Osteoblast (primary cell): Measurements from ENCODE around the gene SPHK1. TPM values are rescaled to one million over a fixed set of nuclear protein-coding genes. Genes with fewer than 3 reads are reported as not detected.

Experiments
- DNase-seq: peaks from one replicate; pipeline ENCODE4 v3.0.0; 2011; ENCODE audit warnings: low spot score, mixed read lengths; ENCODE audit not compliant: insufficient read length; ENCODE audit errors: missing footprints
- H2AFZ ChIP-seq: 2 replicates; pipeline ENCODE4 v1.6.0; 2011; ENCODE audit warnings: mild to moderate bottlenecking, low read length
- H3K27ac ChIP-seq: 2 replicates; pipeline ENCODE4 v1.5.1; 2011; ENCODE audit warnings: mild to moderate bottlenecking, low read depth, low read length, moderate library complexity
- H3K27me3 ChIP-seq: 2 replicates; pipeline ENCODE4 v1.6.0; 2012; ENCODE audit warnings: mild to moderate bottlenecking, control low read depth, inconsistent platforms, low read length, moderate library complexity; ENCODE audit not compliant: insufficient read depth
- H3K36me3 ChIP-seq: 2 replicates; pipeline ENCODE4 v1.5.1; 2011; ENCODE audit warnings: mild to moderate bottlenecking, low read length, control low read depth, moderate library complexity; ENCODE audit not compliant: insufficient read depth
- H3K4me1 ChIP-seq: 2 replicates; pipeline ENCODE4 v1.5.1; 2011; ENCODE audit warnings: mild to moderate bottlenecking, low read length, control low read depth, moderate library complexity; ENCODE audit not compliant: insufficient read depth
- H3K4me2 ChIP-seq: 2 replicates; pipeline ENCODE4 v1.6.0; 2011; ENCODE audit warnings: mild to moderate bottlenecking, low read length; ENCODE audit not compliant: insufficient read depth
- H3K4me3 ChIP-seq: fragments of 200-600 bp; sonication (generic); 3 replicates; pipeline ENCODE4 v1.5.1; 2012; ENCODE audit warnings: mild to moderate bottlenecking, low read length, inconsistent platforms; ENCODE audit not compliant: insufficient read depth
- H3K79me2 ChIP-seq: 2 replicates; pipeline ENCODE4 v1.6.0; 2012; ENCODE audit warnings: mild to moderate bottlenecking, low read length, control low read depth, inconsistent platforms; ENCODE audit not compliant: insufficient read depth
- H3K9me3 ChIP-seq: 2 replicates; pipeline ENCODE4 v1.5.1; 2011; ENCODE audit warnings: low read depth, low read length, control low read depth
- H4K20me1 ChIP-seq: 2 replicates; pipeline ENCODE4 v1.6.0; 2012; ENCODE audit warnings: mild to moderate bottlenecking, low read length, control low read depth; ENCODE audit not compliant: insufficient read depth
- CTCF ChIP-seq: IDR thresholded peaks from 2 replicates; pipeline ENCODE4 v1.5.1; 2011; ENCODE audit warnings: mild to moderate bottlenecking, low read depth, low read length, moderate library complexity; ENCODE audit errors: extremely low read depth
- total RNA-seq: library from RNA; depleted of rRNA; stranded (reverse); fragments of >200 nt; gene quantifications from 2 replicates; pipeline ENCODE4 v1.2.3, GENCODE V29; 2012

The SPHK1 gene
- total RNA-seq, 1 donor, result 112 TPM

DNA sequence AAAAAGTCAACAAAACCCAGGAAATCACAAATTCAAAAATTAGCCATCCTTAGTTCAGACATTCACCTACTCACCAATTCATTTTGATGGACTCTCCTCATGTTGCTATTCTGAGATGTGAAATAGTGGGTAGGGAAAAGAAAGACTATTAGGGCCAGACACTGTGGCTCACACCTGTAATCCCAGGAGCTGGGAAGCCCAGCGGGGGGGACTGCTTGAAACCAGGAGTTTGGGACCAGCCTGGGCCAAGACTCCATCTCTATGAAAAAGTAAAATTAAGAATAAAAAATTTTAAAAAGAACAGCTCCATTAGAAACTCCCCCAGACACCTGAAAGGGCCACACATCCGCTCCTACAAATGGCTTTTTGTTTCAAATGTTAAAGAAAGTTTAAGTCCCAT, 47.1 kb downstream of the SPHK1 start:
- H2AFZ ChIP-seq, result no peak overlapping the region
- no peaks in the 10 kb centered on the region for H3K9me3 ChIP-seq
- H3K4me2 ChIP-seq, result no peak overlapping the region
- no peak for DNase-seq
- H3K27me3 ChIP-seq, result no peaks in the 10 kb centered on the region
- no peak overlapping the region for H3K4me3 ChIP-seq
- no peaks in the 10 kb centered on the region for H3K36me3 ChIP-seq
- no peak for TF ChIP-seq CTCF
- no peak overlapping the region for H3K27ac ChIP-seq
- H4K20me1 ChIP-seq, result peaks cover 60% of the 10 kb centered on the region
- H3K79me2 ChIP-seq, result peaks cover 74% of the 10 kb centered on the region
- peaks cover 10% of the 10 kb centered on the region for H3K4me1 ChIP-seq

GRCh38 chr17:76432004-76432403, 47.6 kb downstream of the SPHK1 start:
- Histone ChIP-seq H3K36me3 (no peaks in the 10 kb centered on the region), H3K9me3 (no peaks in the 10 kb centered on the region), H3K4me3 (no peak overlapping the region), H2AFZ (no peak overlapping the region), H3K27ac (no peak overlapping the region), H3K79me2 (peaks cover 74% of the 10 kb centered on the region), H3K4me1 (peaks cover 10% of the 10 kb centered on the region), H3K27me3 (no peaks in the 10 kb centered on the region), H4K20me1 (peaks cover 63% of the 10 kb centered on the region), H3K4me2 (no peak overlapping the region)
- no peak for TF ChIP-seq CTCF
- DNase-seq, result no peak

DNA sequence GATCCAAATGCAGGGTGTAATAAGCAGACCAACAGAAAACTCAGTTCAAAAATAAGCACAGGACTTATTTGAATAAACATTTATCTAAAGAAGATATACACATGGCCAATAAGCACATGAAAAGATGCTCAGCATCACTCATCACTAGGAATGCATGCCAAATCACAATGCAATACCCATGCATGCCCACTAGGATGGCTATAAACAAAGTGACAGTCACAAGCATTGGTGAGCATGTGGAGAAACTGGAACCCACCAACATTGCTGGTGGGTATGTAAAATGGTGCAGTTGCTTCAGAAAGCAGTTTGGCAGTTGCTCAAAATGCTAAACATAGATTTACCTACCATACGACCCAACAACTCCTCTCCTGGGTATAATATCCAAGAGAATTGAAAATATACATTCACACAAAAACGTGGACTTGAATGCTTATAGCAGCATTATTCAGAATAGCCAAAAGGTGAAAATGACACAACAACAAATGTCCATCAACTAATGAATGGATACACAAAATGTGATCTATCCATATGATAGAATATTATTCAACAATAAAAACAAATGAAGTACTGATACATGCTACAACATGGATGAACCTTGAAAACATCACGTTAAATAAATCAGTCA, 48.4 kb downstream of the SPHK1 start:
- no peak for DNase-seq

GRCh38 chr17:76433693-76434092, 49.3 kb downstream of the SPHK1 start:
- Histone ChIP-seq H4K20me1 (peaks cover 63% of the 10 kb centered on the region), H3K4me1 (no peaks in the 10 kb centered on the region), H3K79me2 (peaks cover 82% of the 10 kb centered on the region)

More for the DNA sequence above, 48.4 kb downstream of the SPHK1 start:
- H3K27ac ChIP-seq, result no peak overlapping the region
- no peak overlapping the region for H2AFZ ChIP-seq
- no peaks in the 10 kb centered on the region for H3K36me3 ChIP-seq
- H3K4me2 ChIP-seq, result no peak overlapping the region
- H3K79me2 ChIP-seq, result peaks cover 78% of the 10 kb centered on the region
- H3K9me3 ChIP-seq, result no peaks in the 10 kb centered on the region
- H3K4me1 ChIP-seq, result peaks cover 3% of the 10 kb centered on the region
- H3K27me3 ChIP-seq, result no peaks in the 10 kb centered on the region
- TF ChIP-seq CTCF, result peak; percentile 49
- H4K20me1 ChIP-seq, result peaks cover 59% of the 10 kb centered on the region
- H3K4me3 ChIP-seq, result no peak overlapping the region

More at GRCh38 chr17:76433693-76434092, 49.3 kb downstream of the SPHK1 start:
- Histone ChIP-seq H3K27ac (no peak overlapping the region), H3K36me3 (no peaks in the 10 kb centered on the region), H3K9me3 (no peaks in the 10 kb centered on the region), H3K27me3 (no peaks in the 10 kb centered on the region), H2AFZ (no peak overlapping the region), H3K4me2 (no peak overlapping the region), H3K4me3 (no peak overlapping the region)
- no peak for DNase-seq
- no peak for TF ChIP-seq CTCF
